Type B pancreatic cell (in vitro differentiated cells): ENCODE results near the gene C1orf116. TPM values are rescaled to one million over a fixed set of nuclear protein-coding genes. Genes with fewer than 3 reads are reported as not detected.

Source experiments
- DNase-seq: peaks from one replicate; pipeline ENCODE4 v3.0.0; 2021; ENCODE audit warnings: mixed read lengths; ENCODE audit not compliant: unreplicated experiment; ENCODE audit errors: extremely low spot score
- H3K27ac Mint-ChIP-seq: 2 replicates; pipeline ENCODE4 v1.8.0; 2021; ENCODE audit warnings: mild to moderate bottlenecking, mixed read lengths
- H3K27me3 Mint-ChIP-seq: 2 replicates; pipeline ENCODE4 v1.8.0; 2021; ENCODE audit warnings: mixed read lengths
- H3K36me3 Mint-ChIP-seq: 2 replicates; pipeline ENCODE4 v1.8.0; 2021; ENCODE audit warnings: mixed read lengths
- H3K4me1 Mint-ChIP-seq: one replicate; pipeline ENCODE4 v1.8.0; 2021; ENCODE audit warnings: mixed read lengths; ENCODE audit not compliant: unreplicated experiment
- H3K4me3 Mint-ChIP-seq: 2 replicates; pipeline ENCODE4 v1.8.0; 2021; ENCODE audit warnings: mild to moderate bottlenecking, mixed read lengths
- H3K9me3 Mint-ChIP-seq: 2 replicates; pipeline ENCODE4 v1.8.0; 2021; ENCODE audit warnings: mixed read lengths
- CTCF ChIP-seq: fragments of 200-600 bp; sonication (generic); conservative IDR thresholded peaks from 2 replicates; pipeline ENCODE4 v1.5.0; 2021; ENCODE audit warnings: antibody characterized with exemption, mild to moderate bottlenecking
- total RNA-seq: library from RNA; stranded (reverse); gene quantifications from 2 replicates; pipeline ENCODE4 v1.2.1, GENCODE V29; 2021; ENCODE audit warnings: low replicate concordance

C1orf116 gene
- total RNA-seq, 1 donor from 2014 or later: 50.4 TPM

- Mint-ChIP-seq H3K4me3 (peak overlapping the region; percentile 72), H3K9me3 (no peaks in the 10 kb centered on the region), H3K27me3 (peaks cover 5% of the 10 kb centered on the region), H3K27ac (peak overlapping the region; percentile 100), H3K4me1 (peaks cover 43% of the 10 kb centered on the region), H3K36me3 (peaks cover 16% of the 10 kb centered on the region)
- DNase-seq: no peak
- TF ChIP-seq CTCF: no peak
Measured at GRCh38 chr1:207024202-207025145, 8.1 kb downstream of the C1orf116 start.

GRCh38 chr1:207022996-207023679, 9.4 kb downstream of the C1orf116 start:
- Mint-ChIP-seq H3K4me1 (peaks cover 43% of the 10 kb centered on the region), H3K27me3 (peaks cover 8% of the 10 kb centered on the region), H3K4me3 (peak overlapping the region; percentile 3), H3K27ac (peak overlapping the region; percentile 100), H3K36me3 (peaks cover 16% of the 10 kb centered on the region), H3K9me3 (no peaks in the 10 kb centered on the region)
- no peak for TF ChIP-seq CTCF
- no peak for DNase-seq

GRCh38 chr1:207021876-207022596, 10.5 kb downstream of the C1orf116 start:
- Mint-ChIP-seq H3K4me3 (no peak overlapping the region), H3K27me3 (peaks cover 3% of the 10 kb centered on the region), H3K27ac (peak overlapping the region; percentile 100), H3K4me1 (peaks cover 40% of the 10 kb centered on the region), H3K36me3 (peaks cover 12% of the 10 kb centered on the region), H3K9me3 (no peaks in the 10 kb centered on the region)
- no peak for DNase-seq
- TF ChIP-seq CTCF: no peak

- Mint-ChIP-seq H3K9me3 (no peaks in the 10 kb centered on the region), H3K27ac (peak overlapping the region; percentile 100), H3K4me1 (peaks cover 33% of the 10 kb centered on the region), H3K4me3 (peak overlapping the region; percentile 74), H3K27me3 (peaks cover 3% of the 10 kb centered on the region), H3K36me3 (peaks cover 9% of the 10 kb centered on the region)
- DNase-seq: no peak
- no peak for TF ChIP-seq CTCF
Measured at GRCh38 chr1:207021139-207021861, 11.3 kb downstream of the C1orf116 start.

- Mint-ChIP-seq H3K36me3 (peaks cover 9% of the 10 kb centered on the region), H3K4me3 (peak overlapping the region; percentile 74), H3K9me3 (no peaks in the 10 kb centered on the region), H3K4me1 (peaks cover 29% of the 10 kb centered on the region), H3K27ac (peak overlapping the region; percentile 100), H3K27me3 (peaks cover 3% of the 10 kb centered on the region)
- no peak for DNase-seq
- TF ChIP-seq CTCF: no peak
Measured at GRCh38 chr1:207020709-207021107, 11.8 kb downstream of the C1orf116 start.
